Amniotic epithelial cell (primary cell): ENCODE measurements around the gene OXCT2.
"Not testable (repeated sequence)": the region's sequence is repeated elsewhere in the genome, so short reads cannot be mapped to it uniquely, and the experiment has no call there.

ENCODE experiments used
- DNase-seq: peaks from one replicate; pipeline ENCODE4 v3.0.0-alpha.2; 2010; ENCODE audit warnings: low read depth

The OXCT2 gene

GRCh38 chr1:39787468-39787867, 16.3 kb upstream of the OXCT2 start:
- no peak for DNase-seq

GRCh38 chr1:39787108-39787375, 15.9 kb upstream of the OXCT2 start:
- DNase-seq, result not testable (repeated sequence)

GRCh38 chr1:39786303-39787107, 15.4 kb upstream of the OXCT2 start:
- DNase-seq, result not testable (repeated sequence)

GRCh38 chr1:39782685-39783084, 11.5 kb upstream of the OXCT2 start:
- DNase-seq, result not testable (repeated sequence)

GRCh38 chr1:39782103-39782502, 11.0 kb upstream of the OXCT2 start:
- DNase-seq, result no peak

- DNase-seq, result no peak
These were observed 10.2 kb upstream of the OXCT2 start for GRCh38 chr1:39781349-39781715.

- no peak for DNase-seq
These were observed 8.7 kb upstream of the OXCT2 start for GRCh38 chr1:39779821-39780220.

- no peak for DNase-seq
These were observed 8.0 kb upstream of the OXCT2 start for GRCh38 chr1:39779137-39779536.

GRCh38 chr1:39778463-39779099, 7.4 kb upstream of the OXCT2 start:
- not testable (repeated sequence) for DNase-seq

GRCh38 chr1:39777896-39778295, 6.7 kb upstream of the OXCT2 start:
- not testable (repeated sequence) for DNase-seq

GRCh38 chr1:39777306-39777705, 6.2 kb upstream of the OXCT2 start:
- no peak for DNase-seq

- no peak for DNase-seq
These were observed 5.7 kb upstream of the OXCT2 start for GRCh38 chr1:39776886-39777285.

- no peak for DNase-seq
These were observed 5.2 kb upstream of the OXCT2 start for GRCh38 chr1:39776400-39776713.

- not testable (repeated sequence) for DNase-seq
These were observed 4.7 kb upstream of the OXCT2 start for GRCh38 chr1:39775676-39776399.

- DNase-seq, result not testable (repeated sequence)
These were observed 4.0 kb upstream of the OXCT2 start for GRCh38 chr1:39775141-39775540.

- DNase-seq, result not testable (repeated sequence)
These were observed 2.3 kb upstream of the OXCT2 start for GRCh38 chr1:39773369-39773979.

GRCh38 chr1:39770100-39771021, 787 bp downstream of the OXCT2 start:
- not testable (repeated sequence) for DNase-seq

GRCh38 chr1:39769502-39769901, 1.6 kb downstream of the OXCT2 start:
- DNase-seq, result not testable (repeated sequence)

- not testable (repeated sequence) for DNase-seq
These were observed 4.7 kb downstream of the OXCT2 start for GRCh38 chr1:39766466-39766865.

GRCh38 chr1:39764512-39764911, 6.6 kb downstream of the OXCT2 start:
- DNase-seq, result not testable (repeated sequence)

GRCh38 chr1:39763619-39764374, 7.4 kb downstream of the OXCT2 start:
- DNase-seq, result not testable (repeated sequence)
